ENCODE measurements around the gene PARD6G.

Gene PARD6G

GRCh38 chr18:80185545-80185944 lies 61.8 kb downstream of the PARD6G start:
- in situ Hi-C loops (cut with HindIII; ENCODE audit: low pct_ligation_motif_present, low sequenced_read_pairs): no loop called here

GRCh38 chr18:80184243-80184772 lies 63.0 kb downstream of the PARD6G start:
- in situ Hi-C loops (cut with HindIII; ENCODE audit: low pct_ligation_motif_present, low sequenced_read_pairs): no loop called here
- no peak overlapping the region for H3K4me3 ChIP-seq (ENCODE audit: low read depth, low read length)
- DNase-seq: no peak
- H3K27me3 ChIP-seq (replicated peaks): no peaks in the 10 kb centered on the region
- H3K36me3 ChIP-seq (replicated peaks): no peaks in the 10 kb centered on the region
- TF ChIP-seq CTCF (IDR thresholded peaks at IDR 0.05; ENCODE audit: low read depth, low read length, missing control alignments): no peak
- H3K27ac ChIP-seq: no peak overlapping the region

More at GRCh38 chr18:80185545-80185944, 61.8 kb downstream of the PARD6G start:
- no peak overlapping the region for H3K4me3 ChIP-seq (ENCODE audit: low read depth, low read length)
- H3K27me3 ChIP-seq (replicated peaks): no peaks in the 10 kb centered on the region
- TF ChIP-seq CTCF (IDR thresholded peaks at IDR 0.05; ENCODE audit: low read depth, low read length, missing control alignments): no peak
- H3K36me3 ChIP-seq (replicated peaks): no peaks in the 10 kb centered on the region
- no peak for DNase-seq
- no peak overlapping the region for H3K27ac ChIP-seq

- DNase-seq: no peak
- no peaks in the 10 kb centered on the region for H3K27me3 ChIP-seq (replicated peaks)
- no peak for TF ChIP-seq CTCF (IDR thresholded peaks at IDR 0.05; ENCODE audit: low read depth, low read length, missing control alignments)
- H3K27ac ChIP-seq: no peak overlapping the region
- in situ Hi-C loops (cut with HindIII; ENCODE audit: low pct_ligation_motif_present, low sequenced_read_pairs): no loop called here
- no peaks in the 10 kb centered on the region for H3K36me3 ChIP-seq (replicated peaks)
- H3K4me3 ChIP-seq (ENCODE audit: low read depth, low read length): no peak overlapping the region
Observed at GRCh38 chr18:80183273-80184050, 63.9 kb downstream of the PARD6G start.

- Histone ChIP-seq H3K4me3 (ENCODE audit: low read depth, low read length) (no peak overlapping the region), H3K27me3 (replicated peaks) (no peaks in the 10 kb centered on the region), H3K27ac (no peak overlapping the region), H3K36me3 (replicated peaks) (no peaks in the 10 kb centered on the region)
- TF ChIP-seq CTCF (IDR thresholded peaks at IDR 0.05; ENCODE audit: low read depth, low read length, missing control alignments): no peak
- no peak for DNase-seq
- in situ Hi-C loops (cut with HindIII; ENCODE audit: low pct_ligation_motif_present, low sequenced_read_pairs): no loop called here
Observed at GRCh38 chr18:80182855-80183254, 64.5 kb downstream of the PARD6G start.

- no peak for TF ChIP-seq CTCF (IDR thresholded peaks at IDR 0.05; ENCODE audit: low read depth, low read length, missing control alignments)
- in situ Hi-C loops (cut with HindIII; ENCODE audit: low pct_ligation_motif_present, low sequenced_read_pairs): no loop called here
Observed at GRCh38 chr18:80181642-80182461, 65.5 kb downstream of the PARD6G start.

More at GRCh38 chr18:80181642-80182461, 65.5 kb downstream of the PARD6G start:
- Histone ChIP-seq H3K4me3 (ENCODE audit: low read depth, low read length) (no peak overlapping the region), H3K36me3 (replicated peaks) (no peaks in the 10 kb centered on the region), H3K27ac (no peak overlapping the region), H3K27me3 (replicated peaks) (no peaks in the 10 kb centered on the region)
- no peak for DNase-seq

All from brain microvascular endothelial cell (primary cell).